MM.1S (cell line): ENCODE measurements around the gene CPNE1.

Experiments used
- DNase-seq: peaks from one replicate; pipeline ENCODE4 v3.0.0-alpha.2; 2015
- H2AFZ ChIP-seq: fragments of 300-600 bp; sonication (generic); 2 replicates; pipeline ENCODE4 v1.6.0; 2016; ENCODE audit warnings: antibody characterized with exemption, low read length
- H3F3A ChIP-seq: fragments of 300-600 bp; sonication (generic); 2 replicates; pipeline ENCODE4 v1.6.1; 2016; ENCODE audit warnings: mild to moderate bottlenecking, antibody characterized with exemption, low read length, moderate library complexity, mixed read lengths; ENCODE audit not compliant: insufficient read depth
- H3K27ac ChIP-seq: fragments of 300-600 bp; sonication (generic); 2 replicates; pipeline ENCODE4 v1.5.1; 2016; ENCODE audit warnings: mild to moderate bottlenecking, low read length
- H3K27me3 ChIP-seq: fragments of 300-600 bp; sonication (generic); replicated peaks from 2 replicates; pipeline ENCODE4 v1.6.0; 2016; ENCODE audit warnings: low read length; ENCODE audit not compliant: insufficient read depth
- H3K36me3 ChIP-seq: fragments of 300-600 bp; sonication (generic); replicated peaks from 2 replicates; pipeline ENCODE4 v1.6.1; 2016; ENCODE audit warnings: mild to moderate bottlenecking, low read length, mixed read lengths; ENCODE audit not compliant: insufficient read depth
- H3K4me1 ChIP-seq: fragments of 300-600 bp; sonication (generic); 2 replicates; pipeline ENCODE4 v1.6.1; 2016; ENCODE audit warnings: low read length, mixed read lengths
- H3K4me2 ChIP-seq: fragments of 300-600 bp; sonication (generic); 2 replicates; pipeline ENCODE4 v1.6.0; 2016; ENCODE audit warnings: low read depth, low read length
- H3K4me3 ChIP-seq: fragments of 300-600 bp; sonication (generic); 2 replicates; pipeline ENCODE4 v1.5.1; 2016; ENCODE audit warnings: low read length, mixed read lengths
- H3K79me2 ChIP-seq: fragments of 300-600 bp; sonication (generic); 2 replicates; pipeline ENCODE4 v1.6.1; 2016; ENCODE audit warnings: mixed run types, low read length, mixed read lengths
- H3K9ac ChIP-seq: fragments of 300-600 bp; sonication (generic); 2 replicates; pipeline ENCODE4 v1.6.1; 2016; ENCODE audit warnings: low read length, mixed read lengths
- H3K9me2 ChIP-seq: fragments of 300-600 bp; sonication (generic); replicated peaks from 2 replicates; pipeline ENCODE4 v1.6.1; 2016; ENCODE audit warnings: mild to moderate bottlenecking, low read length, mixed read lengths; ENCODE audit not compliant: insufficient read depth
- H3K9me3 ChIP-seq: fragments of 300-600 bp; sonication (generic); replicated peaks from 2 replicates; pipeline ENCODE4 v1.6.1; 2016; ENCODE audit warnings: mild to moderate bottlenecking, low read length, mixed read lengths; ENCODE audit not compliant: insufficient read depth
- H4K20me1 ChIP-seq: fragments of 300-600 bp; sonication (generic); 2 replicates; pipeline ENCODE4 v1.6.1; 2016; ENCODE audit warnings: mild to moderate bottlenecking, low read length, moderate library complexity, mixed read lengths; ENCODE audit not compliant: insufficient read depth
- EZH2 ChIP-seq: fragments of 300-600 bp; sonication (generic); optimal IDR thresholded peaks from 2 replicates; pipeline ENCODE3; 2017; ENCODE audit warnings: low read depth, mild to moderate bottlenecking, antibody characterized with exemption, low read length, mixed read lengths
- EZH2phosphoT487 ChIP-seq: fragments of 300-600 bp; sonication (generic); IDR thresholded peaks from 2 replicates; pipeline ENCODE4 v1.6.1; 2018; ENCODE audit warnings: antibody characterized with exemption, low read length
- TF ChIP-seq, protein P1 (sequence below): fragments of 300-600 bp; sonication (generic); IDR thresholded peaks from 2 replicates; pipeline ENCODE4 v1.5.1; 2016; ENCODE audit warnings: antibody characterized with exemption, low read length, mixed read lengths

The CPNE1 gene

DNA sequence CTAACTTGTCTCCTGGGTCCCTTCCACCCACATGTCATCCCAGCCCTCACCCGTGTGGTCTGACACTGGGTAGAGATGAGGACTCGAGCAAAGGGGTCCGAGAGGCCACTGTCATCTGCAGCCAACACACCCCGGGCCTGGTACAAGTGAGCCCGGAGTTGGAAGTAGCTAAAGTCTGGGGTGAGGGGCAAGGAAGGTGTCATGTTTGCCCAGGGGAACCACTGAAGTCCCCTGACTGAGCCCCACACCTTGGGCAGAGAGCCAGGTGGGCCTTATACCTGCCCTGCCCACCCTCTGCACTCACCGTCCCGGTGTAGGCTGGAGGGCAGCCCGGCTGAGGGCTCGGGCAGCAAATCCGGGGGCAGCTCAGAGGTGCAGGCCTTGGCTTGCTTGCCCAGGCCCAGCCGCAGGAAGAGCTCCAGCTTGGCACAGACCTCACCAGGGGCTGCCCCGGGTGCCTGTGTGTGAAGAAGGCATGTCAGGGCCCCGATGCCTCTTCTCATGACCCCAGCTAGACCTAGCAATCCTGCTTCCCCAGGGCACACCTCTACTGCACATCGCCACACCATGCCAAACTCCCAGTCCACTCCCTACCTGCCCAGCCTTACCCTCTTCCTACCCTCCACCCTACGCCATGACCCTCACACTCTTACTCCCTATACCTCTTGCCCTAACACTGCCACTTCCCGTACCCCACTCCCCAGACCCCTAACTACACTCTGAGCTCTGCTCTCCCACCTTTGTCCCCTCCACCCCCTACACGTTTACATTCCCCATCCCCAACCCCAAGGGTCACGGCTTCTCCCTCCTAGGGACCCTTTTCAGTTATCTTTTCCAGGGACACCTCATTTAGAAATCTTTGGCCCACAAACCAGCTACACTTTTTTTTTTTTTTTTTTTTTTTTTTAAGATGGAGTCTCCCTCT lies 80.8 kb downstream of the CPNE1 start:
- Histone ChIP-seq H3K79me2 (no peaks in the 10 kb centered on the region), H4K20me1 (no peaks in the 10 kb centered on the region), H3K9me3 (no peaks in the 10 kb centered on the region), H3K4me2 (no peak overlapping the region), H3K9ac (no peak overlapping the region), H3K4me1 (no peaks in the 10 kb centered on the region), H3K36me3 (no peaks in the 10 kb centered on the region), H3K4me3 (no peak overlapping the region), H2AFZ (no peak overlapping the region), H3K9me2 (no peaks in the 10 kb centered on the region), H3K27me3 (no peaks in the 10 kb centered on the region), H3K27ac (no peak overlapping the region), H3F3A (no peaks in the 10 kb centered on the region)
- no peak for DNase-seq
- TF ChIP-seq, protein P1, sequence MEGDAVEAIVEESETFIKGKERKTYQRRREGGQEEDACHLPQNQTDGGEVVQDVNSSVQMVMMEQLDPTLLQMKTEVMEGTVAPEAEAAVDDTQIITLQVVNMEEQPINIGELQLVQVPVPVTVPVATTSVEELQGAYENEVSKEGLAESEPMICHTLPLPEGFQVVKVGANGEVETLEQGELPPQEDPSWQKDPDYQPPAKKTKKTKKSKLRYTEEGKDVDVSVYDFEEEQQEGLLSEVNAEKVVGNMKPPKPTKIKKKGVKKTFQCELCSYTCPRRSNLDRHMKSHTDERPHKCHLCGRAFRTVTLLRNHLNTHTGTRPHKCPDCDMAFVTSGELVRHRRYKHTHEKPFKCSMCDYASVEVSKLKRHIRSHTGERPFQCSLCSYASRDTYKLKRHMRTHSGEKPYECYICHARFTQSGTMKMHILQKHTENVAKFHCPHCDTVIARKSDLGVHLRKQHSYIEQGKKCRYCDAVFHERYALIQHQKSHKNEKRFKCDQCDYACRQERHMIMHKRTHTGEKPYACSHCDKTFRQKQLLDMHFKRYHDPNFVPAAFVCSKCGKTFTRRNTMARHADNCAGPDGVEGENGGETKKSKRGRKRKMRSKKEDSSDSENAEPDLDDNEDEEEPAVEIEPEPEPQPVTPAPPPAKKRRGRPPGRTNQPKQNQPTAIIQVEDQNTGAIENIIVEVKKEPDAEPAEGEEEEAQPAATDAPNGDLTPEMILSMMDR, result no peak
- TF ChIP-seq EZH2phosphoT487 (no peak), EZH2 (no peak)

DNA sequence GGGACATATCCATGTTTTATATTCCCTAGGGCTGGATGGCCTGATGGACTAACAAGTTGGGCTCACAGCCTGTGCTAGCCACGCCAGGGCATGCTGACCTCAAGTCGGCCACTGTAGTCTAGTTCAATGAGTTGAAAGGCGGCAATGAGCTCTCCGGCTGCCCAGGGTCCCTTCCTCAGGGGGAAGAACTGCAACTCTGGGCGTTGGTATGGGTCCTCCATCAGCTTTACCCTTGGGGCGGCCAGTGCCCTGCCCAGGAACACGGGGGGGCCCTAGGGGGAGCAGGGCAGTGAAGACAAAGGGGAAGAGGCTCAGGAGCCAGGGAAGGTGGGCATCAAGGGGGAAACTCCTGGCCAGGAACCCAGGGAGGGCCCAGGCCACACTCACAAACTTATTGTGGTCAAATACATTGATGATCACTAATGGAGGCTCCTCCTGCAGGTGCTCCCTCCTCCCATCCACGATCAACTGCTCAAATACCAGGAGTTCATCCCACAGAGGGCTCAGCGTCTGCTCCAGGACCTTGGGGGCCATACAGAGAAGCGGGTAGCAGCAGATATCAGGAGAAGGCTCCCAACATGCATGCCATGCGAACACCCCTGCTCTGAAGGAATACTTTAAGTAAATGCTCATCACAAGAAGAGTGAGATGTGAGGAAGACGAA lies 81.8 kb downstream of the CPNE1 start:
- H3K4me3 ChIP-seq, result no peak overlapping the region
- H3K27ac ChIP-seq, result no peak overlapping the region
- no peak for DNase-seq
- no peaks in the 10 kb centered on the region for H3K4me1 ChIP-seq
- TF ChIP-seq, protein P1, result no peak
- no peak for TF ChIP-seq EZH2
- TF ChIP-seq EZH2phosphoT487, result no peak
- H3K79me2 ChIP-seq, result no peaks in the 10 kb centered on the region
- no peaks in the 10 kb centered on the region for H3K36me3 ChIP-seq
- H3F3A ChIP-seq, result no peaks in the 10 kb centered on the region
- H3K4me2 ChIP-seq, result no peak overlapping the region
- no peaks in the 10 kb centered on the region for H3K27me3 ChIP-seq
- H3K9ac ChIP-seq, result no peak overlapping the region
- no peaks in the 10 kb centered on the region for H3K9me3 ChIP-seq
- no peaks in the 10 kb centered on the region for H3K9me2 ChIP-seq
- no peak overlapping the region for H2AFZ ChIP-seq
- no peaks in the 10 kb centered on the region for H4K20me1 ChIP-seq

DNA sequence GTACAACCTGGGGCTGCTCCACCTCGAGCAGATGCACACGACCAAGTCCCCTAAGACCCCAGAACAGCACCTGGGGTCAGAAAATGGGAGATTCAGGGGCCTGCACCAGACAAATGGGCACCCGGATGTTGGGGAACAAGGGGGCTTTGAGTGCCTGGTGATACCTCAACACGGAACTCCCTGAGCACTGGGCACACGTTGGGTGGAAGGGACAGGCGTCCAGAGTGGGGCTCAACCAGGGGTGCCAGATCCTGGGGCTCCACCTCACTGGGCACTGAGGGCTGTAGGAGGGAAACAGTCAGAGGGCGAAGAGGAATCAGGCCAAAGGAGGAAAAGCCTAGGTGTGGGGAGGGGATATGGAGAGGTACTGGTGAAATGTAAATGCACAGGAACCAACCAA lies 82.6 kb downstream of the CPNE1 start:
- Histone ChIP-seq H3K79me2 (no peaks in the 10 kb centered on the region), H3K4me2 (no peak overlapping the region), H3K27ac (no peak overlapping the region), H3K4me3 (no peak overlapping the region), H3K36me3 (no peaks in the 10 kb centered on the region), H3K27me3 (no peaks in the 10 kb centered on the region), H4K20me1 (no peaks in the 10 kb centered on the region), H2AFZ (no peak overlapping the region), H3F3A (no peaks in the 10 kb centered on the region), H3K9ac (no peak overlapping the region), H3K9me3 (no peaks in the 10 kb centered on the region), H3K9me2 (no peaks in the 10 kb centered on the region), H3K4me1 (no peaks in the 10 kb centered on the region)
- DNase-seq, result no peak
- TF ChIP-seq EZH2phosphoT487 (no peak), EZH2 (no peak)
- TF ChIP-seq, protein P1, result no peak
